Measurements from ENCODE around the gene WRAP73.
A peak's percentile ranks its signal among the peaks of the same experiment; 100 is the strongest.

Gene WRAP73

DNA sequence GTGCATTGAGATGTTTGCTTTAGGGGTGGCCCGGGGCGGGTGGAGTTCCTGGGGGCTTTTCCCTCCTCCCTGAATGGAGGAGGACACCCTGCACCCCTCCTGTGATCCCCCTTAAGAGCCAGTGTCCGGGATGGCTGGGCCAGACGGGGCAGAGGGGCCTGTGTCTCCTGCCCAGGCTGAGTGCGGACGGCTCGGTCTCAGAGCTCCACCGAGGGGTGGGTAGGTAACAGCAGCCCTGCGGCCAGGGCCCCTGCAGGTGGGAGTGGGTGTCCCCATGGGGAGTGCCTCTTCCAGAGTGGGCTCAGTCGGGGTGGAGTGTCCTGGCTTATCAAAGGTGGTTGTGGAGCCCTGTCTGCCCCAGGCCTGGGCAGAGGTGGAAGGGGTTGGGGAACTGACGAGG lies 25.5 kb upstream of the WRAP73 start:
- Mint-ChIP-seq H3K27me3 (peaks cover 12% of the 10 kb centered on the region), H3K4me3 (no peak overlapping the region), H3K36me3 (no peaks in the 10 kb centered on the region), H3K9me3 (peaks cover 5% of the 10 kb centered on the region), H3K27ac (peak overlapping the region; percentile 83), H3K4me1 (peaks cover 91% of the 10 kb centered on the region)
- ATAC-seq: no peak

DNA sequence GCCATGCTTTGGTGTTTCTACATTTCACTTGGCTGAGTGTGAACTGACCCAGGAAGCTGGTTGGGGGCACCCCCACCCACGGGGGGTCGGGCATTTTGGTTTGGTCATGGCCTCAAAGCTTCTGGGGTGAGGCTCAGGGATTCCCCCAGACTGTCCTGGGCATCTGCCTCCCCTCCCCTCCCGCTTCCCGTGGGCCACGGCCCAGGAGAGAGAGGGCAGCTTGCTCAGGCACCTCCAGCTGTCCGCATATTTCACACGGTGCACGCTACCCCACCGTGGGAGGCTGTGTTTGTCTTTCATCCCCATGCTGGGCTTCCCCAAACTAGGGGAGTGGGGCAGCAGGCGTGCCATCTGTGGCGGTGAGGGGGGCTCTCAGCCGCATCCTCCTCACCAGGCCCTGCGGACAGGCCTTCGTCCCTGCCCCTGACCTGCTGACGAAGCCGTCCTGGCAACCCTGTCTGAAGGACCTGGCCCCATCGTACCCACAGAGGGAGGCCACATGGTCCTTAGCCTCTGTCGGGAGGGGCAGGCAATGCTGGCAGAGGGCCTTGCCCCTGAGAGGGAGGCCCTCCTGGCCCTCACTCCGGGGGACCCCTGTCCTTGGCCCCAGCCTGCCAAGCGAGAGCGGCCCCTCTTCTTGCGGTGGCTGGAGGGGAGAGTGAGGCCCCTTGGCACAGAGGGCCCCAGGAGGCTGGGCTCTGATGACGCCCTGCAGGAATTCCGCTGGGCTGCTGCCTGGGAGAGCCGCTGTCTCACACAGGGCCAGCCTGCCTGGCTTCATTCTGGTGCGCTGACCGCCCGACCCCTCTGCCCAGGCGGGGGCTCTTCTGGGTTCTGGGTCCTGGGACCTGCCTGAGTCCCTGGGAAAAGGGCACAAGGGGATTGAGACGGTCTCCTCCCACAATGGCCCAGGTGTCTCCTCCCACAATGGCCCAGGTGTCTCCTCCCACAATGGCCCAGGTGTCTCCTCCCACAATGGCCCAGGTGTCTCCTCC lies 24.5 kb upstream of the WRAP73 start:
- H3K36me3 Mint-ChIP-seq: no peaks in the 10 kb centered on the region
- H3K27ac Mint-ChIP-seq: peak overlapping the region; percentile 82
- H3K9me3 Mint-ChIP-seq: no peaks in the 10 kb centered on the region
- peaks cover 3% of the 10 kb centered on the region for H3K27me3 Mint-ChIP-seq
- H3K4me3 Mint-ChIP-seq: no peak overlapping the region
- peaks cover 88% of the 10 kb centered on the region for H3K4me1 Mint-ChIP-seq
- peak; percentile 14 for ATAC-seq

DNA sequence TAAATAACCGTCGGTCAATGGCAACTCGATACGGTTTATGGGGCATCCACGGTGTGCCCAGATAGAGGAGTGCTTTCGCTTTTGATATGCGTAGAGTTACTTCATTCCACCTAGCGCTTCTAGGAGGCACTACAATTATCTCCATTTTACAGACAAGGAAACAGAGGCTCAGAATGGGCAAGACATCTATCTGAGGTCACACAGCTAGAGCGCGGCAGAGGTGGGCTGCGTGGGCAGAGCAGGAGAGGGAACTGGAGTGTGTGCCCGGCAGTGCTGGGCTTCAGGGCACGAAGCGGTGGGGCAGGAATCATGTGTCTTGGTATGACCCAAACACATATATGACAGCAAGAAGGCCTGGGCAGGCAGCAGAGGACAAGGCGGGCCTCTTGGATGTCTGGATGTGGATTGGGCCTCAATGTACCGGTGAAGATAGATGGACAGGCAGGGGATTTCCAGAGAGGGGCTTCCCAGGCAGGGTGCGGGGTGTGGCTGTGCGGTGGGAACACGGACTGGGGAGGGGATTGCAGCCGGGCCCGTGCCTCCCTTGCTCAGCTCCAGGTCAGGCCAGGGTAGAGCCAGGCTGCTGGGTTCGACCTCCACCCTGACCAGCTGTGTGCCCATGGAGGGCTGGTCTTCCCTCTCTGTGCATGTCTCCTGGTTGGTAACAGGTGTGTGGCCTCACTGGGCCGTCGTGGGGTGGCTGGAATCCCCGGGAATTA lies 23.6 kb upstream of the WRAP73 start:
- ATAC-seq: peak; percentile 21
- Mint-ChIP-seq H3K27me3 (no peaks in the 10 kb centered on the region), H3K9me3 (no peaks in the 10 kb centered on the region), H3K4me1 (peaks cover 82% of the 10 kb centered on the region), H3K36me3 (no peaks in the 10 kb centered on the region), H3K4me3 (peak overlapping the region; percentile 54), H3K27ac (peak overlapping the region; percentile 82)

DNA sequence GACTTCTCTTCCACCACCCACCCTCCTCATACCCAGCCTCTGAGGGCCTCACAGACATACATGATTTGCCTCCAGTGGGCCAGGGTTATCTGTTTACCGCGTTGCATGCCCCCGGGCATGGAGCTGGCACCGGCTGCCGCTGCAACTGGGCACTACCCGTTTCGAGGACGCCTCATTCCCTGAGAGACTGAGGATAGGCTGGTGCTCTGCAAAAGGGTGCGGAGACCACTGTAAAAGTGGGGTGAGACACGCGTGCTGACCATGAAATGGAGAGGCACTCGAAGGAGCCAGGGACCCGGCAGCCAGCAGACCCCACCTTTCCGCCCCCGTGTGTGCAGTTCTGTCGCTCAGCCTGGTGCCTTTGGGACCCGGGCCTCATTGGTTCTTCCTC lies 23.1 kb upstream of the WRAP73 start:
- Mint-ChIP-seq H3K4me3 (peak overlapping the region; percentile 54), H3K27me3 (no peaks in the 10 kb centered on the region), H3K9me3 (no peaks in the 10 kb centered on the region), H3K36me3 (no peaks in the 10 kb centered on the region), H3K27ac (peak overlapping the region; percentile 82), H3K4me1 (peaks cover 82% of the 10 kb centered on the region)
- ATAC-seq: no peak

DNA sequence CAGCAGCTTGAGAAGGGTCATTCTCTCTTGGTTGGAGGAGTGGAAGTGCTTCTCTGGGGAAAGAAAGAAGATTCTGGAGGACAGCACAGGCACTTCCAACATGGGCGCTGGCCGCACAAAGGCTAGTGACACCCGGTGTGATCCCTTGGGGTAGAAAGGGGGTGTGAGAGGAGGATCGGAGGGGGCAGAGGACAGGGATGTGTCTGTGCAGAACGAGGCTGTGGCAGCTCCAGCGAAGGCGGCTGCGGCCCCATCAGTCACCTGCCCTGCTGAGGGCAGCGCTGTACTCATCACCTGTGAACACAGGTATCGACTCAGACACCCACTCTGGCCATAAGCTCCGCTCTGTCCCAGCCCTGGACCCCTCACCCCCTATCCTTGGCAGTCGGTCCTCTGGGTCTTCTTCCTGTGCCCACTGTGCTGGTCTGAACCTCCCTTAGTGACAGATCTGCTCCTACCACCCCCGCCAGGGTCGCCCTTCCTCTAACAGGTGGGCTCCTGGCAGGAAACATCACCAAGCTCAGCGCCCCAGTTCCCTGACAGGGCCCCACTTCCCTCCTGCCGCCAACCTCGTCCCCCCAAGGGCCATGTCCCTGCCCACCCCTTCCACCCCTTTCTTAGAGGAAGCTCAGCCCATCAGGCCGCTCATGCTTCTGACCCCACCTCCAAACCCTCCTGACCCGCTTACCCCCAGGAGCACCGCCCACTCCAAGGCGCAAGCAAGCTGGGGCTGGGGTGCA lies 22.5 kb upstream of the WRAP73 start:
- H3K4me3 Mint-ChIP-seq: peak overlapping the region; percentile 54
- H3K27ac Mint-ChIP-seq: peak overlapping the region; percentile 82
- ATAC-seq: no peak
- H3K4me1 Mint-ChIP-seq: peaks cover 82% of the 10 kb centered on the region
- no peaks in the 10 kb centered on the region for H3K9me3 Mint-ChIP-seq
- H3K36me3 Mint-ChIP-seq: no peaks in the 10 kb centered on the region
- no peaks in the 10 kb centered on the region for H3K27me3 Mint-ChIP-seq

DNA sequence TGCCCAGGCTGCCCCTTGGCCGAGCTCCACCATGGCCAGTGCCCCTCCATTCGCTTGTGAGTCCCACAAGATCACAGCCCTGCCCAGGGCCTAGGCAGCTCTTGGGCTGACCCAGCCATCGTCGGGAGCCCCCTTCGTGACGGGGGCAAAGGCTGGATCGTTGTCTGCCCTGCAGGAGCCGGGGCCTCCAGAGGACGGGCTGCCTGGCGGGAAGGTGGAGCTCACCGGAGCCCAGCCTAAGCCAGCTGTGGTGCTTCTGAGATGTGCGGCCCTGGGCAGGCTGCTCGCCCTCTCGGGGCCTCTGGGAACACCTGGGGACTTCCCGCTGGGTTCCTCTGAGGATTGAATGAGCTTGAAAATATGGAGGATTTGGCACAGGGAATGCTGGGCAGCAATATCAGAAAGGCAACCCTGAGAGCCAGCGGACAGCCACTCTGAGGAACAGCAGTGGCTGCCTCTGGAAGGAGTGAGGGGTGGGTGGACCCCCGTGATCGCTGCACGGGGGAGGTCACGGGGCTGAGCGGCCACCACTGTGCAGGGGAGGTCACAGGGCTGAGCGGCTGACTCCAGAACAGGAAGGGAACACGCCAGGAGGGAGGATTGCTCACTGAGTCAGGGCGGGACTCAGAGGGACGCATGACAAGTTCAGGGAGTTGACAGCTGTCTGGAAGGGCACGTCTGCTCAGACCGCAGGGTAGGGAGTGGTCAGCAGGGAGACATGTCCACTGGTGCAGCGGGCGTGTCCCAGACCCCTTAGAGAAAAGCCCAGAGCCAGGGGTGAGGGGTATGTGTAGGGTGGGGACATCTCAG lies 21.7 kb upstream of the WRAP73 start:
- peaks cover 82% of the 10 kb centered on the region for H3K4me1 Mint-ChIP-seq
- H3K27ac Mint-ChIP-seq: peak overlapping the region; percentile 82
- no peak for ATAC-seq
- no peaks in the 10 kb centered on the region for H3K27me3 Mint-ChIP-seq
- H3K9me3 Mint-ChIP-seq: no peaks in the 10 kb centered on the region
- H3K4me3 Mint-ChIP-seq: no peak overlapping the region
- no peaks in the 10 kb centered on the region for H3K36me3 Mint-ChIP-seq

DNA sequence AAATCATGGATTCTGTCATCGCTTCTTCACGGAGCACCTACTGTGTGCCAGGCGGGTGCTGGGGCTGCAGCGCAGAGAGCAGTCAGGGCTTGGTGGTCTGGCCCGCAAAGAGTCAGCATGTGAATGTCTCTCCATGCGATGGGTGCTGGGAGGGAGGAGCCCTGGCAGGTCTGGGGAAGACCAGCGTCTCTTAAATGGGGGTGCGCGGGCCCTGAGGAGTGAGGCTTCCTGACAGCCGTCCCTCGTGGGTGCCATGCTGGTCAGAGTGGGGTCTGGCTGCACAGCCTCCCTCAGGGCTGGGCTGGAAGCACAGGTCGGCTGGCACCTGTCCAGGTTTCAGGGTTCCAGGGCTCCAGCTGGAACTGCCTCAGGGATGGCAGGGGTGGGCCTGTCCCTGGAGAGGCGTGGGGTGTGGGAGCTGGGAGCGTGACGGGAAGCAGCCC lies 20.9 kb upstream of the WRAP73 start:
- Mint-ChIP-seq H3K4me3 (no peak overlapping the region), H3K27ac (peak overlapping the region; percentile 82), H3K27me3 (no peaks in the 10 kb centered on the region), H3K4me1 (peaks cover 81% of the 10 kb centered on the region), H3K36me3 (no peaks in the 10 kb centered on the region), H3K9me3 (no peaks in the 10 kb centered on the region)
- no peak for ATAC-seq

DNA sequence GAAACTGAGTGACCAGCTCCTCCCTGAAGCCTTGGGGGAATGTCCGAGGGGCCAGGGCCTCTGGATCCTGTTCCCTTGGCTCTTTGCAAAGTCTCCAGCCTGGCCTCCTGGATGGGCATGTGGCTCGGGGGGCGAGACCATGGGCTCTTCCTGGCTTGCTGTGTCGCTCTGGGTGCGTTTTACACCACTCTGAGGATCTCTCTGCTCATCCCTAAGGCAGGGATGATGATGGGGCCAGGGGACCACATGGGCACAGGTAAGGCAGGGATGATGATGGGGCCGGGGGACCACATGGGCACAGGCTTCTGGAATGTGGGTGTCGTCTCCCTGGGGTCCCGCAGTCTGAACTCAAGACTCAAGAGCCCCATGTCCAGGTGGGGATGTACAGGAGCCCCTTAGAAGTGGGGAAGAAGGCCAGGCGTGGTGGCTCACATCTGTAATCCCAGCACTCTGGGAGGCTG lies 20.1 kb upstream of the WRAP73 start:
- ATAC-seq: no peak
- no peaks in the 10 kb centered on the region for H3K9me3 Mint-ChIP-seq
- H3K36me3 Mint-ChIP-seq: no peaks in the 10 kb centered on the region
- H3K27ac Mint-ChIP-seq: no peak overlapping the region
- no peak overlapping the region for H3K4me3 Mint-ChIP-seq
- no peaks in the 10 kb centered on the region for H3K27me3 Mint-ChIP-seq
- peaks cover 79% of the 10 kb centered on the region for H3K4me1 Mint-ChIP-seq

DNA sequence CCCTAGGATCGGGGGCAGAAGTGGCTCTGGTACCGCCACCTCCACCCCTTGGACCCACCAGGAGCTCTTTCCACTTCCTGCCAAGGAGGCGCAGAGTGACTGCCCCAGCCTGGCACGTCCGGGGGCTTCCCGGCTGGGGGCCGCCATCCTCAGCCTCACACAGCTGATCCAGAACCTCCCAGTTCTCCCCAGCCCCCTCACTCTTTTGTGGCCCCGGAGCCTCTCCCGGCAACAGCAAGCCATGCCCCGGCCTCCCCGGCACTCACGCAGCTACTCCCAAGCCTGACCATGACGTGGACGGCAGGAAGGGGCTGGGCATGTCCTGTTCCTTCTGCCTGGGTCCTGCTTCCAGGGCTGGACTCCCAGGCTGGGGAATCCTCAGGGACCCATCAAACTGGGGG lies 19.5 kb upstream of the WRAP73 start:
- H3K27me3 Mint-ChIP-seq: no peaks in the 10 kb centered on the region
- no peak for ATAC-seq
- no peak overlapping the region for H3K4me3 Mint-ChIP-seq
- H3K36me3 Mint-ChIP-seq: no peaks in the 10 kb centered on the region
- H3K27ac Mint-ChIP-seq: no peak overlapping the region
- no peaks in the 10 kb centered on the region for H3K9me3 Mint-ChIP-seq
- peaks cover 84% of the 10 kb centered on the region for H3K4me1 Mint-ChIP-seq

DNA sequence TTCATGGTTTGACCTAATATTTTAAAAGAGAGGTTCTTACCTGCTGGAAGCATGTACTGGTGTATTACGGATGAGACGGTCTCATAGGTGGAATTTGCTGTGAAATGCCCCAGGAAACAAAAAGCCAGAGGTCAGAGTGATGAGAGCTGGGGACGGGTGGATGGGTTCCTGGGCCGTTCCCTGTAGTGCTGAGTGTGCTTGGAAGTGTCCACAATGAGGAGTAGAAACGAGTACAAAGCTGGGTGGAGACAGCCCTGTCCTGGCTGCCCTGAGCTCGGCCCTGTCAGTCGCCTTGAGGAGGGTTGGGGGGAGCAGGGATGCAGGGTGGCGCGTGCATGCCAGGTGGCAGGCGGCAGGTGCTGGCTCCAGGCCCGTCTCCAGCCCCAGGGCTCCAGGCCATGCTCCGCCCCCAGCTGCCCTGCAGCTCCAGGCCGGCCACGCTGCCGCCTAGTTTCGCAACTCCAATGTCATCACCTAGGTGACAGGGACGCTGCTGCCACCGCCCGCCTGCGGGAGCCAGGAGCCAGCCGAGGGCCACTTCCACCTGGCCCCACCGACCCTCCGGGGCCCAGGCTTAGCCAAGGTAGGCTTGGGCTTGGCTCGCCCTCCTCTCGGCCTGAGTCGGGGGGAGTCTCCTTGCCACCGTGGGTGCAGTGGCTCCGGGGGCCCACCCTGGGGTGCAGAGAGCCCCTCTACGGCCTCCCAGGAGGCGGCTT lies 18.8 kb upstream of the WRAP73 start:
- ATAC-seq: no peak
- no peaks in the 10 kb centered on the region for H3K27me3 Mint-ChIP-seq
- no peak overlapping the region for H3K4me3 Mint-ChIP-seq
- peak overlapping the region; percentile 98 for H3K27ac Mint-ChIP-seq
- no peaks in the 10 kb centered on the region for H3K36me3 Mint-ChIP-seq
- H3K9me3 Mint-ChIP-seq: no peaks in the 10 kb centered on the region
- peaks cover 84% of the 10 kb centered on the region for H3K4me1 Mint-ChIP-seq

DNA sequence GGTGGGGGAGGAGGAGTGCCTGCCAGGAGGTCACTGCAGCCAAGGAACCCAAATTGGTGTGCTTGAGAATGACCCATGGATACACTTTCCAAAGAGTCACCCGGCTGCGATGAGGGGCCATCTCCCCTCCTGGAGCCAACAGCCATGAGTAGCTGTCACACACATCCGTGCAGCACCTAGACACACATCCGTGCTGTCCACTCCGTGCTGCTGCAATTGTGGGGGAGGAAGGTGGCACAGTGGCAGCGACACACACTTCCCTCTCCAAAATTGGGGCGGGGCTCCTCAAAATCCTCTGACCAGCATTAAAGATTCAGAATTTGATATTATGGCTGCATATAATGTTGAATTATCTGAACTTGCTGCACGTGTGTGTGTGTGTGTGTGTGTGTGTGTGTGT lies 18.2 kb upstream of the WRAP73 start:
- no peak for ATAC-seq
- H3K36me3 Mint-ChIP-seq: no peaks in the 10 kb centered on the region
- no peak overlapping the region for H3K4me3 Mint-ChIP-seq
- peaks cover 78% of the 10 kb centered on the region for H3K4me1 Mint-ChIP-seq
- no peaks in the 10 kb centered on the region for H3K9me3 Mint-ChIP-seq
- no peaks in the 10 kb centered on the region for H3K27me3 Mint-ChIP-seq
- H3K27ac Mint-ChIP-seq: peak overlapping the region; percentile 98

DNA sequence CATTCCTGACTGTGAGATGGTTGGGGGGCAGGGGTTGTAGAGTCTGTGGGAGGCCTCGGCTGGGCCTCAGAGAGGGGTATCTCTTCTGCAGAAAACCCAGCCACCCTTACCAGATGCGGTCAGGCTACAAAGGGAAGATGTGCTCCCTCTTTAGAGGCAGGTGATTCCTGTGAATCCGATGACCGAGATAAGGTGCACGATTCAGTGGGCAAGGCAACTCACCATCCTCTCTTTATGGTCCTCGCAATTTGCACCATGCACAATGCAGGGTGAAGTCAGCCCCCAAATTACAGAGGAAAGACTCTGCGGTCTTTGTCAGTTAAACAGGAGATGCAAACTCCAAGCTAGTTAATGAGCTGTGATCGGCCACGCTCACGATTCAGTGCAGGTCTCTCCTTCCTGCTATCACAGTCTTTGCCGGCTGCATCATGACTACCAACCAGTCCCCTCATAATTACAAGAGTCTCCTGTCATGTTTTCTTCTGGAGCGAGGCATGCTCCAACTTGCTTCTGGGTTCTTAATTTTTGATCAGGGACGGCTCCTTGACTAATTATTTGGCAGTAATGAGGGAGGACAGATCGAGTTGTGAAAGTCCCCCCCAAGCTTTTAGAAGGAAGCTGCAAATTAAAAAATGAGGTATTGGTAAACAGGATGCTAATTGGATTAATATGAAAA lies 14.9 kb upstream of the WRAP73 start:
- Mint-ChIP-seq H3K36me3 (no peaks in the 10 kb centered on the region), H3K4me3 (peak overlapping the region; percentile 69), H3K27ac (peak overlapping the region; percentile 98), H3K27me3 (no peaks in the 10 kb centered on the region), H3K9me3 (no peaks in the 10 kb centered on the region), H3K4me1 (peaks cover 56% of the 10 kb centered on the region)
- peak; percentile 35 for ATAC-seq

DNA sequence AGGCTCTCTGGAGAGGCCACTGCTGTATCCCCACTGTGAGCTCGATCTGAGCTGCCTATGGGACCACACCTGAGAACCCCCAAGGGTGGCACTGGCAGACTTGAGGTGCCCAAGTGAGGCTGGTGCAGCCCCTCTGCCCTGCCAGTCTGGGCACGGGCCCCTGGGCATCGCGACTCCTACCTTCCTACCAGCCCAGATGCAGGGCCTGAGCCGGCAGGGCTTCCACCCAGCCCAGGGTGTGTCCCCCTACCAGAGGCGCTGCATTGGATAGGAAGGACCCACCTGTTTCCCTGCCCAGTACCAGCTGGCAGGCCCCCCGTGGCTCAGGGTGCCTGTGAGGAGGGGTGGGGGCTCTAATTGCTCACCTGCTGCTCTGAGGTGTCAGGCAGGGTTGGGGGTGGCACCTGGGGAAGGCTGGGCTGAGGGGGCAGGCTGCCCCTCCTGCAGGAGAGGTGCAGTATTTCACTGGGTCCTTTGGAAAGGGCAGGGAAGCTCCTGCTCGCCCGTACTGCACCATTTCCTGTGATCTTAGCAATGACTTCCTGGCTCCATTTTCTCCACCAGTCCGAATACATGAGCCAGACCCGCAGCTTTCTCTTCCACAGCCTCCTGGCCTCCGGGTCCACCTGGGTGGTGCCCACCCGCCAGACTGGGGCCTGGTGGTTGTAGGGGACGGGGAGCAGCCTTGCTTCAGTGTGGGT lies 14.2 kb upstream of the WRAP73 start:
- peaks cover 52% of the 10 kb centered on the region for H3K4me1 Mint-ChIP-seq
- H3K27ac Mint-ChIP-seq: peak overlapping the region; percentile 98
- no peaks in the 10 kb centered on the region for H3K9me3 Mint-ChIP-seq
- H3K4me3 Mint-ChIP-seq: peak overlapping the region; percentile 69
- no peak for ATAC-seq
- peaks cover 1% of the 10 kb centered on the region for H3K27me3 Mint-ChIP-seq
- H3K36me3 Mint-ChIP-seq: no peaks in the 10 kb centered on the region

Data from stimulated activated memory B cell treated with anti-CD40 and anti-IgM and Interleukin-4, amounts not matched to agents 10 μg/mL and 1 μg/mL and 100 μg/mL, for 72 hours (primary cell).